OCI-LY3 (cell line): ENCODE results near the gene STKLD1.

ENCODE experiments used
- EZH2phosphoT487 ChIP-seq: fragments of 200-600 bp; shearing (Covaris generic); IDR thresholded peaks from 2 replicates; pipeline ENCODE4 v1.6.1; 2018; ENCODE audit warnings: antibody characterized with exemption, mixed run types, low read depth
- TF ChIP-seq, protein P1 (sequence below): fragments of 200-600, 300-600 bp; sonication (generic); IDR thresholded peaks from 2 replicates; pipeline ENCODE4 v1.5.1; 2014; ENCODE audit warnings: antibody characterized with exemption, low read length, low read depth

DNA sequence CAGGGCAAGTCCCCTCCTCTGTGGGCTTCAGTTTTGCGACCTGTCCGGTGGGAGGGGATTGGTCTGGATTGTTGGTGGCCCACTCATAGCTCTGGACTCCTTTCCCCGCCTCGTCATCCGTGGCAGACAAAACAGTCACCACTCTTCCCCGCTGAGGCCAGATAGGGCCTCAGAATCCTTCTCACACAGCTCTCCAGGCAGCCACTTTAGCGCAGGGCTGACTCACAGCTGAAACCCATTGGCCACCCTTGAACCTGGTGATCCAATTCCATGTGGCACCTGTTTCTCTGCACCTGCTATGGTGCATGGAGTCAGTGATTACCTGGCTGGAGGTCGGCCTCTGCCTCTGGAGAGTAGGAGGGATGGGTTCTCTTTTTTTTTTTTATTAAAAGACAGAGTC, 67.8 kb downstream of the STKLD1 start:
- TF ChIP-seq, protein P1, sequence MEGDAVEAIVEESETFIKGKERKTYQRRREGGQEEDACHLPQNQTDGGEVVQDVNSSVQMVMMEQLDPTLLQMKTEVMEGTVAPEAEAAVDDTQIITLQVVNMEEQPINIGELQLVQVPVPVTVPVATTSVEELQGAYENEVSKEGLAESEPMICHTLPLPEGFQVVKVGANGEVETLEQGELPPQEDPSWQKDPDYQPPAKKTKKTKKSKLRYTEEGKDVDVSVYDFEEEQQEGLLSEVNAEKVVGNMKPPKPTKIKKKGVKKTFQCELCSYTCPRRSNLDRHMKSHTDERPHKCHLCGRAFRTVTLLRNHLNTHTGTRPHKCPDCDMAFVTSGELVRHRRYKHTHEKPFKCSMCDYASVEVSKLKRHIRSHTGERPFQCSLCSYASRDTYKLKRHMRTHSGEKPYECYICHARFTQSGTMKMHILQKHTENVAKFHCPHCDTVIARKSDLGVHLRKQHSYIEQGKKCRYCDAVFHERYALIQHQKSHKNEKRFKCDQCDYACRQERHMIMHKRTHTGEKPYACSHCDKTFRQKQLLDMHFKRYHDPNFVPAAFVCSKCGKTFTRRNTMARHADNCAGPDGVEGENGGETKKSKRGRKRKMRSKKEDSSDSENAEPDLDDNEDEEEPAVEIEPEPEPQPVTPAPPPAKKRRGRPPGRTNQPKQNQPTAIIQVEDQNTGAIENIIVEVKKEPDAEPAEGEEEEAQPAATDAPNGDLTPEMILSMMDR: no peak
- TF ChIP-seq EZH2phosphoT487: no peak
